ENCODE results near the gene RNMT.
"Not testable (repeated sequence)": the region's sequence is repeated elsewhere in the genome, so short reads cannot be mapped to it uniquely, and the experiment has no call there.

RNMT gene

GRCh38 chr18:13745696-13746095 is 19.2 kb downstream of the RNMT start:
- no peak for DNase-seq

- DNase-seq: no peak
Measured at GRCh38 chr18:13746633-13747032, 20.2 kb downstream of the RNMT start.

GRCh38 chr18:13751599-13751998 is 25.1 kb downstream of the RNMT start:
- DNase-seq: not testable (repeated sequence)

- no peak for DNase-seq
Measured at GRCh38 chr18:13756261-13756660, 29.8 kb downstream of the RNMT start.

GRCh38 chr18:13756671-13757070 is 30.2 kb downstream of the RNMT start:
- no peak for DNase-seq

- DNase-seq: no peak
Measured at GRCh38 chr18:13758622-13759021, 32.1 kb downstream of the RNMT start.

GRCh38 chr18:13760047-13760446 is 33.6 kb downstream of the RNMT start:
- no peak for DNase-seq

- no peak for DNase-seq
Measured at GRCh38 chr18:13762690-13763439, 36.4 kb downstream of the RNMT start.

GRCh38 chr18:13775058-13775457 is 48.6 kb downstream of the RNMT start:
- no peak for DNase-seq

GRCh38 chr18:13791181-13791580 is 64.7 kb downstream of the RNMT start:
- DNase-seq: no peak

- DNase-seq: peak; percentile 4
Measured at GRCh38 chr18:13793819-13794218, 67.3 kb downstream of the RNMT start.

- DNase-seq: no peak
Measured at GRCh38 chr18:13796515-13796914, 70.0 kb downstream of the RNMT start.

GRCh38 chr18:13797157-13797611 is 70.7 kb downstream of the RNMT start:
- no peak for DNase-seq

- no peak for DNase-seq
Measured at GRCh38 chr18:13799396-13799795, 72.9 kb downstream of the RNMT start.

- peak; percentile 36 for DNase-seq
Measured at GRCh38 chr18:13800505-13801259, 74.2 kb downstream of the RNMT start.

- DNase-seq: no peak
Measured at GRCh38 chr18:13801260-13801601, 74.8 kb downstream of the RNMT start.

GRCh38 chr18:13804305-13804704 is 77.8 kb downstream of the RNMT start:
- DNase-seq: no peak

- no peak for DNase-seq
Measured at GRCh38 chr18:13808294-13809042, 82.0 kb downstream of the RNMT start.

GRCh38 chr18:13809043-13809430 is 82.6 kb downstream of the RNMT start:
- DNase-seq: peak; percentile 35

- no peak for DNase-seq
Measured at GRCh38 chr18:13809531-13810255, 83.2 kb downstream of the RNMT start.

- no peak for DNase-seq
Measured at GRCh38 chr18:13810950-13811485, 84.5 kb downstream of the RNMT start.

GRCh38 chr18:13811993-13812392 is 85.5 kb downstream of the RNMT start:
- peak; percentile 4 for DNase-seq

All from NCI-H2171 treated with DMSO at 0.1 percent for 48 hours (cell line).